ENCODE results near the gene TSPAN9. TPM values are rescaled to one million over a fixed set of nuclear protein-coding genes. Genes with fewer than 3 reads are reported as not detected.
A peak's percentile ranks its signal among the peaks of the same experiment; 100 is the strongest.

TSPAN9 gene
- total RNA-seq, 1 donor, result 8.1 TPM

DNA sequence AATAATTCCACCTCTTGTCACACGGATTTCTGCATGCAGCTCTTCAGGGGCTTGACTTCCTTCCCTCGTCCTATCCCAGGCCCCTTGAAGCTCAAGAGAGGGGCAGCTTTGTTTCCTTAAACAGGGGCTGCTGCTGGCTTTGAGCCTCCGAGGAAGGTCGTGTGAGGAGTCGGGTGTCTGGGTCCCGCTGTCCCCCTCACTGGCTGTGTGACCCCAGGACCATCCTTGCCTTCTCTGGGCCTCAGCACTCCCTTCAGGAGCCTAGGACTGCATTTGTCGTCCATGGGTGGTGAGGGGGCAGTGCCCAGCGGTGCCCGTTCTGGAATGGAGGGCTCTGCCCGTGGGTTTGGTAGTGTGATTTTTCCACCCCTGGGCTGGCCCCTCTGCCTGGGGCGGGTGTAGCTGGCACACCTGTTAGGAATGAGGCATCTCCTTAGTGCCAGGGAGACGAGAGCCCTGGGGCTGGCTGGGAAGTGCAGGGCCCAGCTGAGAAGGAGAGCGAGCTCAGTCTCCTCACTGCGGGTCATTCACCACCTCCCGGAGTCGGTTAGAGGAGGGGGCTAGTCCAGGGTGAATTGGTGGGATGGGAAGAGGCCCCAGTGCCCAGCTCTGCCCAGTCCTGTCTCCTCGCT lies 60.8 kb downstream of the TSPAN9 start:
- DNase-seq (ENCODE audit: low read depth), result no peak
- no peak overlapping the region for H3K4me3 ChIP-seq (ENCODE audit: low read depth, low read length)
- TF ChIP-seq, protein P1, sequence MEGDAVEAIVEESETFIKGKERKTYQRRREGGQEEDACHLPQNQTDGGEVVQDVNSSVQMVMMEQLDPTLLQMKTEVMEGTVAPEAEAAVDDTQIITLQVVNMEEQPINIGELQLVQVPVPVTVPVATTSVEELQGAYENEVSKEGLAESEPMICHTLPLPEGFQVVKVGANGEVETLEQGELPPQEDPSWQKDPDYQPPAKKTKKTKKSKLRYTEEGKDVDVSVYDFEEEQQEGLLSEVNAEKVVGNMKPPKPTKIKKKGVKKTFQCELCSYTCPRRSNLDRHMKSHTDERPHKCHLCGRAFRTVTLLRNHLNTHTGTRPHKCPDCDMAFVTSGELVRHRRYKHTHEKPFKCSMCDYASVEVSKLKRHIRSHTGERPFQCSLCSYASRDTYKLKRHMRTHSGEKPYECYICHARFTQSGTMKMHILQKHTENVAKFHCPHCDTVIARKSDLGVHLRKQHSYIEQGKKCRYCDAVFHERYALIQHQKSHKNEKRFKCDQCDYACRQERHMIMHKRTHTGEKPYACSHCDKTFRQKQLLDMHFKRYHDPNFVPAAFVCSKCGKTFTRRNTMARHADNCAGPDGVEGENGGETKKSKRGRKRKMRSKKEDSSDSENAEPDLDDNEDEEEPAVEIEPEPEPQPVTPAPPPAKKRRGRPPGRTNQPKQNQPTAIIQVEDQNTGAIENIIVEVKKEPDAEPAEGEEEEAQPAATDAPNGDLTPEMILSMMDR (IDR thresholded peaks at IDR 0.05; ENCODE audit: insufficient read depth, low read length), result no peak

DNA sequence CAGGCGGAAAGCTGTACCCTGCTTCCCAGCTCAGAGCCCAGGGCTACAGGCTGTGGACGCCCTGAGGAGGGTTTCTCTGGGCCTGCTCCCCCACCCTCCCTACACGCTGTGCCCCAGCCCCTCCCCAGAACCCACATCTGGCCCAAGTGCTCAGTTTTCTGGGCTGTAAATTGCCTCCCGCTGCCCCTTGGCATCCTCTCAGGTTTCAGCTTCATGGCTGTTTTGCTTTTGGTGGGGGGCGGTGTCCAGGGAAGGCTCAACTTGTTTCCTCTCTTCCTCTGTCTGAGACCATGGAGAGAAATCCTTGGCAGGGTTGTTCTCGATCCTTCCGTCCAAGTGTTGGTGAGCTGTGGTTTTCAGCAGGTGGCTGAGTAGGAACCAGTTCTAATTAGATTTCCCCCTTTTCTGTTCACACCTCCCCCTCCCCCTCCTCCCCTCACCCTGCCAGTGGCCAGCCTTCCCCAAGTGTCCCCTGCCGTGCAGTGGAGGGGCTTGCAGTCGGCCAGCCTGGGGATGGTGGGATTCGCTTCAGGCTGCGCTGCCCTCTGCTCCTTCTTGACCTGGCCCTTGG lies 61.8 kb downstream of the TSPAN9 start:
- TF ChIP-seq, protein P1 (IDR thresholded peaks at IDR 0.05; ENCODE audit: insufficient read depth, low read length), result no peak
- no peak overlapping the region for H3K4me3 ChIP-seq (ENCODE audit: low read depth, low read length)
- DNase-seq (ENCODE audit: low read depth), result no peak

DNA sequence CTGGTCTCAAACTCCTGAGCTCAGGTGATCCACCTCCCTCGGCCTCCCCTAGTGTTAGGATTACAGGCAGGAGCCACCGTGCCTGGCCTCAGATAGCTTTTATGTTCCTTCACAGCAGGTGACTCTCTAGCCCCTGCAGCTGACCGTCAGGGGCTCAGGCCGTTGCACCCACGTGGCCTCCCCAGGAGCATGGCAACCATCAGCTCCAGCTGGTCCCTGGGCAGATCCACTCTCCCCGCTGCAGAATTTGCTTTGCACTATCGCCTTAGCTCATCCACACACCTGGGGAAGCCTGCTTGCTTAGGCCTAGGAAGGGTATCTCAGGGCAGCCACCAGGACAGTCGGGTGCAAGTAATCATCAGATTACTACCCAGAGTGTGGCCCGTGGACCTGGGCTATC lies 62.6 kb downstream of the TSPAN9 start:
- DNase-seq (ENCODE audit: low read depth), result no peak
- TF ChIP-seq, protein P1 (IDR thresholded peaks at IDR 0.05; ENCODE audit: insufficient read depth, low read length), result no peak
- H3K4me3 ChIP-seq (ENCODE audit: low read depth, low read length), result no peak overlapping the region

DNA sequence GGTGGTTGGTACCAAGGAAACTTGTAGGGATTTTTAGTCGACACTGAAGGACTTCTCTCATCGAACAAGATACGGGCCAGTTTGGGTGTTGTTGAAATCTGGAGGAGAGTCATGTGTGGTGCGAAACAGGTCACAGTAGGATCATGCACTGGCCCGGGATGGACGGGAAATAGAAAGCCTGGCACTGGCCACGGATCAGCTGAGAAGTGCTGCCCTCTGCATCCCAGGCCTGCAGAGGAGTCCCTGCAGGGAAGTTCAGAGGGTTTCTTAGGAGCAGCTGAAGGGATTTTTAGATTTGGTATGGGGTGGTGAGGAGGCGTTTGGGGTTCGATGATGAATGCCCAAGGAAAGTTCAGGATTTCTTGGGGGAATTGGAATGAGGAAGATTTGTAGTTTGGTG lies 63.1 kb downstream of the TSPAN9 start:
- no peak for DNase-seq (ENCODE audit: low read depth)
- H3K4me3 ChIP-seq (ENCODE audit: low read depth, low read length), result no peak overlapping the region
- TF ChIP-seq, protein P1 (IDR thresholded peaks at IDR 0.05; ENCODE audit: insufficient read depth, low read length), result no peak

DNA sequence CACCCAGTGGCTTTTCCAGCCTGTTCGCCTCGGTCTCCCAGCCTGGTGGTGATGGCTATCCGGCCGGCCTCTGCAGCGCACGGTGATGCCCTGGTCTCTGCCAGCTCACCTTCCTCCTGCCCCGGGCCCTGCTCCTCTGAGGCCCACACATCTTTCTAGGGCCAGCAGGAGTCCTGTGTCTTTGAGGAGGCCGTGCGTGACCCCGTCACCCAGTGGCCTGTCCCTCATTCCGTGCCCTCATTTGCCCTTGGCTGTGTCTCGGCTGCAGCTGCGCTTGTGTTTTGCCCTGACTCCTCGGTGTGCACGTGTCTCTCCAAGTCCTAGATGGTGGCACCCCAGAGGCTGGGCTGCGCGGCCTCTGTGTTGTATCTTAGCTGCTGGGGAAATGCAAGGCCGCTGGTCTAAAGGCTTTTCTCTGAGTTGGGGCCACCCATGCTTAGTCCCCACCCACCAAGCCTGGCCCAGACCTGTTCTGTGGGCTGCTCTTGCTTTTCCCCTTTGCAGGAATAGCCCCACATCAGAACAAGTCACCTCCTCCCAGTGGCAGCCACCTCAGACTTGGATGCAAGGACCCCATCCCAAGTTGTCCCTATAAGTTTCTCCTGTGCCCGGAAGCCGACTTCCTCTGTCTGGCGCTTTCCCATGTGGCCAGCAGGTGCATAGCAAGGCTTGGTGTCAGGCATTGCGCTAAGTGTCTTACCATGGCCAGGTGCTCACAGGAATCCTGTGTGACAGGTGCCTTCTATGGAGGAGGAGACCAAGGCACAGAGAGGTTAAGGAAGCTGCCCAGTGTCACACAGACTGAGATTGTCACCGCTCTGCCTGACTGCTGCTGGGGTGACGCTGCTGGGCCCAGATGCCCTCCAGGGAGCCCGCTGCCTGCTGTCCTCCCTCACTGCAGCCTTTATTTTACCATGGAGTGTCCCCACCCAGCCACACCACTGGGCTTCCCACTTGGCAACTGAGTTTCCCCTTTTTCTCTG lies 64.5 kb downstream of the TSPAN9 start:
- DNase-seq (ENCODE audit: low read depth), result no peak
- no peak overlapping the region for H3K4me3 ChIP-seq (ENCODE audit: low read depth, low read length)
- TF ChIP-seq, protein P1 (IDR thresholded peaks at IDR 0.05; ENCODE audit: insufficient read depth, low read length), result peak; percentile 4

DNA sequence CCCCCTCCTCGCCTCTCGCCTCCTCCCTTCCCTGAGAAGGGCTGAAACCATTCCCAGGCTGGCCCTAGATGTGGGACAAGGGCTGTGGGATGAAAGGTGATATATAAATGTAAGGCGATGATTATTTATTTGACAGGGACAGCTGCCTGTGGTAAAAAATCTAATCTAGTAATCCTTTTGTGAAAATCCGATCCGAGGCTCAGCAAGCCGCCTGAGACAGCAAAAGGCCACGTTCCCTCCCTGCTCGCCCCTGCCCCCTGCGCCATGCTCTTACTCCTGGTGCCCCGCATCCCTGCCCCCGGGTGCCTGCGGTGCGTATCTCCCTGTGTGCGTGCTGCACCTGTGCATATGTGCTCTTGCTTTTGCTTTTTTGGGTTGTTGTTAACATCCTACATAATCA lies 65.2 kb downstream of the TSPAN9 start:
- TF ChIP-seq, protein P1 (IDR thresholded peaks at IDR 0.05; ENCODE audit: insufficient read depth, low read length), result no peak
- no peak for DNase-seq (ENCODE audit: low read depth)
- H3K4me3 ChIP-seq (ENCODE audit: low read depth, low read length), result no peak overlapping the region

Measured in fibroblast of the aortic adventitia (primary cell).